GM11168 (cell line): Measurements from ENCODE around the gene TSPAN7.

ENCODE experiments used
- in situ Hi-C: fragments of 300-500 bp; cut with MboI; formaldehyde crosslinking; loops from one replicate; pipeline ENCODE4 v1.12.0; 2022; ENCODE audit warnings: low sequenced_read_pairs; ENCODE audit not compliant: unreplicated experiment

TSPAN7 gene, protein sequence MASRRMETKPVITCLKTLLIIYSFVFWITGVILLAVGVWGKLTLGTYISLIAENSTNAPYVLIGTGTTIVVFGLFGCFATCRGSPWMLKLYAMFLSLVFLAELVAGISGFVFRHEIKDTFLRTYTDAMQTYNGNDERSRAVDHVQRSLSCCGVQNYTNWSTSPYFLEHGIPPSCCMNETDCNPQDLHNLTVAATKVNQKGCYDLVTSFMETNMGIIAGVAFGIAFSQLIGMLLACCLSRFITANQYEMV

DNA sequence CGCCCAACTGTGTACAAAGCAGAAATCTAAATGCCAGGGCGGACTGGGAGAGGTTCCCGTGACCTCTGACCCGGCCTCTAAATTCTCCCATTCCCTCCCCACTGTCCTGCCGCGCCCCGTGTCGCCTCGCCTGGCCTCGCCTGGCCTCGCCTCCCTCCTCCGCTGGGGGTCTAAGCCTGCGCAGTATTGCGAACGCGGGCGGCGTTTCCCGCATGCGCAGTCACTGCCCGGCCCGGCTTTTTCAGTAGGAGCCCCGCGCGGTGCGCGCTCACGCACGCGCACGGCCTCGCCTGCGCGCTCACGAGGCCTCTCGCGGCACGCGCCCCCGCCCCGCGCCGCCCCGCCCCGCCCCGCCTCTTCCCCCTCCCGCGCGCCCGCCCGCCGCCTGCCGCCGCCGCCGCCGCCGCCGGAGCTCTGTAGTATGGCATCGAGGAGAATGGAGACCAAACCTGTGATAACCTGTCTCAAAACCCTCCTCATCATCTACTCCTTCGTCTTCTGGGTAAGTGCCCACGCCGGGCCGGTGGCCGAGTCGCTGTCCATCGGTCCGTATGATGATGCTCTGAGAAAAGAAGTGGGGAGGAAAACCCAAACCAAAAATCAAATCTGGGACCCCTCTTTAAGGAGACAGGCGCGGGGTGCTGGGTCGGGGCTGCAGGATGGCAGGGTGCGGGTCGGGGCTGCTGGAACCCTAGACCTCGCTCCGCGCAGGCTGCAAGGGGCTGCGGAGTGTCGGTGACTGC is at the start of gene TSPAN7:
TSPAN7 (plus strand) TSS at position 417 of the 743 bp plus-strand sequence; CDS start at position 422, 5 bp downstream.
- in situ Hi-C loops, result no loop called here

DNA sequence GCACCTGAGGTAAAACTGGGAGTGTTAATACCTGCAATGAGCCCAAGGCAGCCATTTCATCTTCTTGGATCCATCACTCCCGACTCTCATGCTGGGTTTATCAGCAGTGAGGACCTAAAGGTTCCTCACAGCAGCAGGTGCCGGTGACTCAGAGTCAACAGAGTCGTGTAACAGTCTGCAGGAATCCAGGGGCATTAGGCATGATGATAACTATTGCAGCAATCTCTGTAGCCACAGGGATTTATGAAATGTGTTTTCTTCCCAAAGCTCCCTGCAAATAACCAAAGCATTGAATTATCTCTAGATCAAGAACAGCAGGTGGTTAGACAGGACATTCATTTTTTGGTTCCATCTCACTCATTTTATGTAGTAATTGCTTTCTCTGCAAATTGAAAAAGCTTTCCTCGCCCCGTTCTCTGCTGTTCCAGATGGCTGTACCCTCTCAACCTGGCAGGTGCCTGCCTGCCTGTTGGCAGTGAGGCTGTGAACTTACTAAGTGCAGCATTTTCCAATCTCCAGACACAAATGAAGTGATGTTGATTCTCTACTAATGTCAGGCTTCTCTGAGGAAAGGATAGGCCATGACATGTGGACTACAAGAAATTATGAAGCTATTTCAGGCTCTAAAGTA is 48.1 kb upstream of the TSPAN7 start:
- in situ Hi-C loops, result no loop called here

DNA sequence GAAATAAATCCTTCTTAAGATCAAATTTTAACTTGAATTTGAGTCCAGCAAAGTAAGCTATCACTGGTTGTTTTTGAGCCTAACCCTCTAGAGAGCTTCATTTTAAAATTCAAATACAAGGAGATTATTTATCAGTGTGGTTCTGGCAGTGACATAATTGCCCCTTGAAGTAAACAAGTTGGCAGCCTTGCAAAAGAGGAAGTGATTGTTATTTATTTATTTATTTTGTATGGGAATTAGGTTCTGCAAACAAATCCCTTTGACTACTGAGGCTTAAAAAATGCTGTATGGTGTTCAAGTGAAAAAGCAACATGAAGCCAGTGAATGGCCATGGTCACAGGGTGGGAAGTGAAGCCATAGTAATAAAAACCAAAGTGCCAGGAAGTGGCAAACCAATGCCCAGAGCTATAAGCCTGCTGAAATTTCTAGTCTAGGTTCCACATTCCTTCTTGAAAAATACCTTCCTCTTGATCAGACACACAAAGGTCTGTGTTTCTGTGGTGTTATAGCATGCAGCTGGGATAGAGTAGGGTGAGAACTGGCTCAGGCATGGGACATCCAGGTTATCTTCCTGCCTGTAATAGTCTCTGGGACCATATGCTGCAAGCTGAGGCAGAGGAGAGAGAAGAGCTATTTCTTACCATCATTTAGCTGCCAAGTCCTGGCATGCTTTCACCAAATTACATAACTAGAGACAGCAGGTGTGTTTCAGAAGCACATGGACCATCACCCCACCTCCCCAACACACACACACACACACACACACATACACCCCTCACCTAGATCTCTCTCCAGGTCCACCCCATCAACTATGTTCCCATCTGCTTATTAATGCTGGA is 47.1 kb upstream of the TSPAN7 start:
- in situ Hi-C loops, result no loop called here

DNA sequence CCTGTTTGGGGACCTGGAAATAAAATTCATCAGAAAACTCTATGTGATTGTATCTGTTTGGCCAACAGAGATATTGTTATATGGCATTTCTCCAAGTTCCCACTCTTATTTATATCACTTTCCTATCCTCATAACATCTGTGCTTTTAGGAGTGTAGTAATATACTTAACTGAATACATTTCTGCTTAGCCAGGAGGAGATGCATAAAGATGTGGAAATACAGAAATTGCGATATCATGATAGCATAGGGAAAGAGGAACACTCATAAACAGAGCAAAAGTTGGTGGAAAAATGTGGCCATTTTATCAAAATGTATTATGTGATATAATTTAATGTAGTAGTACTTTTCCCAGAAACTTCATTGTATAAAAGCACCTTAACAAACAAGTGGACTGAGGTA is 46.1 kb upstream of the TSPAN7 start:
- in situ Hi-C loops, result no loop called here

DNA sequence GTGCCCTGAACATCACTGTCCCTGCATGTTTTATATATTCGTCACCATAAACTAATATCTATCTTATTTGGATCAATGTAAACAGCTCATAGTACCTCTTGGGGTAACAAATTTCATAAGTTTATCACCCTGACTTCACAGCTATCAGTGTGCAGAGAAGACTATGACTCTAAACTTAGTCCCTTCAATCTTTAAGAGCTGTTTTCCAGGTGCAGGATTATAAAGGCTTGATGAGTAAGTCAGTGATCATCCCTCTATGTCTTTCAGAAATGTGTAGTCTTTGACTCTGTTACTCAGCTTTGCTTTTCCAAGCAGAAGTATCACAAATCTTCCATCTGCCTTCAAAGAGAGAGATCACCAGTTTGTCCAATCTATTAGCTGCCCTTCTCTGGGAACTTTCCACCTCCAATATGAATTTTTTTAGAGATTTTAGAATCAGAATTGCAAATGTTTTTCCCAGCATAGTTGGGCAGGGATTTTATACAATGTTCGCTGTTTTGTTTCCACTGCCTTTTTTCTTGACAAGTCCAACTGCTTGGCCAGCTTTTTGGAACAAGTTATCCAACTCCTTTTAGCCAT is 45.1 kb upstream of the TSPAN7 start:
- in situ Hi-C loops, result no loop called here

DNA sequence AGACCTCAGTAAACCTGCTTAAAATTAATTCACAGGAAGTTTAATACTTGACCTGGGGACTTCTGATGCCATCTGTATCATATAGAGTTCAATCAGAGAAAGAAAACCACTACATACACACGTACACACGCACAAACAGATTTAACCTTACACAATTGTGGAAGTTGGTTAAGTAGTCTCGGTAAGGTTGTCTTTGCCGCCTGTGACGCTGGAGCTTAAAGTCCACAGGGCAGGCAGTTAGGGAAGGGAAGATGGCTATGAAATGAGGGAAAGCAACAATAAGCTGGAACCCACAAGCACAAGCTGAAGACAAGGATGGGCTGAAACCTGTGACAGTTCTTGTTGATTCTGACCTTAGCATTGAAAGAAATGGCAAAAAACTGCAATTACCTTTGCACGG is 41.7 kb upstream of the TSPAN7 start:
- in situ Hi-C loops, result no loop called here

DNA sequence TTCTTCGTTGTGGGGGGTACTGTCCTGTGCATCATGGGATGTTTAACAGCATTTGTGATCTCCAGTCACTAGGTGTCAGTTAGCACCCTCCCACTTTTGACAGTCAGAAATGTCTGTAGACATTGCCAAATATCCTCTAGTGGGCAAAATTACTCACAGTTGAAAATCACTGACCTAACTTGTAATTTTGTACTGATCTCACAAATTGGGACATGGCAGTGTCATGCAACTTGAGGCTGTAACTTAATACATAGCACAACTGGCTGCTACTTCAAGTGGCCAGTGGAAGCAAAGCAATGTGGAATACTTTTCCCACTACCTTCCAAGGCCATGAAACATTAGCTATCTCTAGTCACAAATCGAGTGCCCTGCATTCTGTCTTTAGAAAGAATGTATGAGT is 23.2 kb upstream of the TSPAN7 start:
- in situ Hi-C loops, result no loop called here

DNA sequence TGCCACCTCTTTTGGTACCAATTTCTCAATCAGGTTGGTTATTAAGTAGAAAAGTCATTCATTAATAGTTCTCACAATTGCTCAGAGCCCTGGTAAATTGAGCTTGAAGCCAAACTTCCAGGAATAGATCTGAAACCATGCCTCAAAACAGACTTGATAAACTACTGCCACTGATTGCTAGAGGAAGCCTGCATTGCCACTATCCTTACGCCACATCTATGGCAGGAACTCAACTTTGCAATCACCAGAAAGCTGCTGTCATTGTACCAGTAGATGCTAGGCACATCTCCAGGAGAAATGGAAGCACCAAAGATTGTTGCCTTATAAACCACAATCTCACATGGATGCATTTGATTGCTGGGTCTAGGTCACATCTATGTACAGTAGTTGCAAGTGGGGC is 21.6 kb upstream of the TSPAN7 start:
- in situ Hi-C loops, result no loop called here

DNA sequence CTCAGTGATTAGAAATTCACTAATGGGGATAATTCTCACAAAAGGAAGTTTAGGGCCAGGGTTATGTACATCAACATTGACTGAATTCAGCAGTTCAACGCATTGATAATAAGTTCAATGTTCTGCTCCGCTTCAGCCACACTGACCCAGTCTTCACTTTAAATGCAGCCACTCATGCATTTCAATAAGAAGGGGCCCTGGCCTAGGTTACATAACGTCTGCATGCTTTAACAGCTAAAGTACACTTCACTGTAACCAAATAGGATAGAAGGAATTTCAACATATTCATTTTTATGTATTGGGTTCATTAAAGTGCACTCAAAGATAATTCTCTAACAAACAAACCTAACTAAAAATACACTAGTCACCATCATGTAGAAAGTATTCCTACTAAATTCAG is 12.8 kb upstream of the TSPAN7 start:
- in situ Hi-C loops, result no loop called here

DNA sequence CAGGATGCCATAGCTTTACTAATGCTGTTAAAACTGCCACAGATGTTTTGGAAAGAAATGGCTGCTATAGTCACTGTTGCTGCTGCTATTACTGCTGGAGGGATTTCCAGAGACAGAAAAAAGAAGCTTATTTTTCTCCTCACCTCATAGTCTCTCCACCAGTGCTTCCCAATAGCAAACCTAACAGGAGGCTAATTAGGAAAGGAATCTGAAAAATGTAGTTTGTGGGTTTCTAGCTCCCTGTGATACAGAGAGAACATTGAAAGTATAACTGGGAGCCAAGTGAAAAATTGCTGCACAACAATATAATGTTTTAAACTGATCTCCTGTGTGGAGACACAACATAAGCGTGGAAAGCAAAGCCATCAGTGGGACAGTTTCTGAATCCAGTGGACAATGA is 8.6 kb upstream of the TSPAN7 start:
- in situ Hi-C loops, result no loop called here

DNA sequence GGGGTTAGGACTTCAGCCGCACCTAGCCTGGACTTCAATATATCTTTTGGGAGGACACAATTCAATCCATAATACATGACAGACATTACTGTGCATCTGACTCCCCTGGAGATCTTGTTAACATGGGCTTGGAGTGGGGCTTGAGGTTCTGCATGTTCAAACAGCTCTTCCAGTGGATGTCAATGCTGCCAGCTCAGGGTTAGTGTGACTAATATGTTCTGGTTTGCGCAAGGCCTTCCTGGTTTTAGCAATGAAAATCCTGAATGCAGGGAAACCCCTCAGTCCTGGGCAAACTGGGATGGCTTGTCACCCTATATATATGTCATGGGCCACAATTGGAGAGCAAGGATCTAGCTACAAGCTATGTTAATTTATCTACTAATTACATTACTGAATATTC is 2.7 kb upstream of the TSPAN7 start:
- in situ Hi-C loops, result no loop called here

DNA sequence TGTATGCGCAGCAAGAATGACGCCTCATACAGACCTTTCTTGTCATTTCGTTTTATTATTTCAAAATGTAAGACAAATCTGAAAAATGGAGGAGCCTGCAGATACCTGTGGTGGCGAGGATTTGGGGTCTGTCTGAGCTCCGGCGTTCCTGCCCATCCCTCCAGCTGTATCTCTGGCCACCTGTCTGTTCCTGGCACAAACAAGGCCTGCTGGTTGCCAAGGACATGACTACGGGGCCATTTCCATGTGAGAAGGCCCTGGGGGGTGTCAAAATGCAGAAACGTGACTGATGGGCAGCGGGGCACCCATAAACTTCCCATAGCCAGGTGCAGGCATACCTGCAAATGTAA is 591 bp upstream of the TSPAN7 start:
- in situ Hi-C loops, result no loop called here

DNA sequence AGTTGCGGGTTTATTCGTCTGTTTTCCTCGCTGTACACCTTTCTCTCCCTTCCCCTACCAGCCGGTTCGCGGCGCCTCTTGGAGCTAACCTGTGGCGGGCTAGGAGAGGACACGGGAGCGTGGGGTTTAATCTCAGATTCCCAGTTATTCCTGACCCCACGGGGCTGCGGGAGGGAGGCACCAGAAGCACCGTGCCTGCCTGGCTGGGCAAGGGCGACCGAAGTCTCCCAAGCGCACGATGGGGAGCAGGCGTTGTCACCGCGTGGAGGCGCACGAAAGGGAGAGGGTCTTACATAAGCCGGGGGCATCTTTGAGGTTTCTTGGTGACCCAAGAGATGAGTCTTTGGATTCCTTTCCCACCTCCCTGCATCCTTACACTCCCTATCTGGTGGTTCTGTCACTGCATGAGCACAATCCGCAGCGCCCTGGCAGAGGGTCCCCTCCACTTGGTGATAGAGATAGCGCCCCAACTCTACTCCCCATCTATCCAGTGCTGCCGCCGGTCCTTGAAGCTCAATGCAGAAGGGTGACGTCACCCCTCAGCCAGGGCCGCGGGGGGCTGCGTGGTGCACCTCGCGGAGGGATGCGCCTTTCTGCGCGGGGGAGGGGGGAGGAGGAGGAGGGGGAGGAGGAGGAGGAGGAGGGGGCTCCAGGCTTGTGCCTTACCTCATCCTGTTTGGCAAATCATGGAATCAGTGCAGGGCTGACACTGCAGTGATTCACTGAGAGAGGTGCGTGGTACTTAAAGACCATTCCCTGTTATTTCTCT is 793 bp downstream of the TSPAN7 start:
- in situ Hi-C loops, result no loop called here

DNA sequence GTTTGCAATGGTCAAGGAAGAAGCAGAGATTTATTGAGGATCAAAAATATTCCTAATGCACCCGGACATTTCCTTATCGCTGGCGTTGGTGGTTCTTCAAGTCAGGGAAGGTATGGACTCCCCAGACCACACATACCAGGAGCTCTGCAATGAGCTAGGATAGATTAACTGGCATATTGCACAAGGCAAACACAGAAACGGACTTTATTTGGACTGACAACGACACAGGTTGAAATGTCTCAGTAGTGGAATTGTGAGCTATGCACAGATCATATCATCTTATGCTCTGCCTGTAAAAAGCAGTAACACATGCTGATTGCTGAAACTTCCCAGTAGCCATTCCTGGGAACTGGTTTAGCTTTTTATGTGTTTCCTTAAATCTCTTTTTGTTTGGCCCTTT is 1.7 kb downstream of the TSPAN7 start:
- in situ Hi-C loops, result no loop called here

DNA sequence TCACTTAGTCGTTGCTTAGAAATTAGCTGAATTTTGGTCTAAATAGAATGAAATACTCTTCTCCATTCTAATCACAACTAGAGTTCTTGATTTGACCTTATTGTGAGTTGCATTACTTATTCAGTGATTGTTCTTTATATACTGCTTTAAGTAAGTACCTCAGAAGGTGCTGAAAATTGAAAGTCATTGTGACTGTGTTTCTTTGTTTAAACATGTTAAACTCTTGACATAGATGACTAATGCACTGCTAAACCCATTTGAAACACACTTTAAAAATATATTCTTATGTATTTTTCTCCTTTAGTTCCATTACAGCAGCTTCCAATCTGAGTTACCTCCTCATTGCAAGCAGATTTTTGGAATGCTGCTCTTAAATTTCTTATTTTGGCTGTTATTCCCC is 9.1 kb downstream of the TSPAN7 start:
- in situ Hi-C loops, result no loop called here

DNA sequence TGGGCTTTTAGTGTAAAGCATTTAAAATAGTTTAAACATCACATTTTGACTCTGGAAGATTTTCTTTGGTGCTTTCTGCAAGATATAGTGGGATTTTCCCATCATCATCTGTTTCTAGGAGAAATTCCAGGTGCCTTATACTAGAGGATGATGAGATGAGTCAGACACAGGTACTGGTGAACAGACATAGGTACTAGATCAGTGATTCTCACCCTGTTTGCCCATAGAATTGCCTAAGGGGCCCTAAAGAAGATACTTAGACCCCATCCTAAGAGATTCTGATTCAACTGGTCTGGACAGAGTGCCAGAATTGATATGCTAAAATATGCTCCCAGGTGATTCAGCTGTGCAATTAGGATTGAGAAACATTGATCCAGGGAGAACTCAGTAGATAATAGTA is 9.7 kb downstream of the TSPAN7 start:
- in situ Hi-C loops, result no loop called here

DNA sequence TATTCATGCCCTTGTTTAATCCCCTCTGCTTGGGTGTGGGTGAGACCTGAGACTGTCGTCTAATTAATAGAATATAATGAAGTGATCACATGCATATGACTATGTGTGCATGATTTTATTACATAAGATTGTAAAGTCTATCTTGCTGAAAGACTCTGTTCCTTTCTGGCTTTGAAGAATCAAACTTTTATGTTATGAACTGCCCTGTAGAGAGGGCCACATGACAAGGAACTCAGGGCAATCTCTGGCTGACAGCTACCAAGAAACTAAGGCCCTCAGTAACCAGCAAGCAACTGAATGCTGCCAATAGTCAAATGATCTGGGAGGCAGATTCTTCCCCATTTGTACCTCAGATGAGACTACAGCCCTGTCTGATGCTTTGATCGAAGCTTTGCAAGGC is 13.5 kb downstream of the TSPAN7 start:
- in situ Hi-C loops, result no loop called here

DNA sequence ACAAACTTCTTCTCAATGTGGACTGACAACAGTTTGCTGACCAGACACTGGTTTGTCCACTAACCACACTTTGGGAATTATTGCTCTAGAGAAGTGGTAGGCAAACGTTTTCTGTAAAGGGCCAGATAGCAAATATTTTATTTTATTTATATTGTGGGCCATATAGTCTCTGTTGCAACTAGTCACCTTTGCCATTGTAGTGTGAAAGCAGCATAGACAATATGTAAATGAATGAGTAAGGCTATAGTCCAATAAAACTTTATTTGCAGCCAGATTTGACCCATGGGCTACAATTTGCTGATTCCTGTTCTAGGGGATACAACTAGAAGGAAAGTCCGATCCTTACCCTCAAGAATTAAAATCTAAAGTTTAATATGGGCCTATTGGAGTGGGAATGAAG is 14.5 kb downstream of the TSPAN7 start:
- in situ Hi-C loops, result no loop called here

DNA sequence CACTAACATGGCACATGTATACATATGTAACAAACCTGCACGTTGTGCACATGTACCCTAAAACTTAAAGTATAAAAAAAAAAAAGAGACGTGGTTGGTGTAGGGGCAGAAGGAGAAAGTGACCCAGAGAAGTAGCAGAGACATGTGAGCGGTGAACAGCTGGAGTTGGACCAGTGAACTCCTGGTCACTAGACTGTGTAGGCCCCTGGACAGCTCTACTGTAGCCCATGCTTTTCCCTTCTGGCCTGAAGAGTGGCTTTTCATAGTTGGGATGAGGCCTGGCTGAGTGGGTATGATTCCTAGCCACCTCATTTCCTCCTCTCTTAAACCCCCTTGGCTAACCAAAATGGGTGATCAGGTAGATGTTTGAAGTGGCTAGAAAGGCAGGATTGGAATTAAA is 16.4 kb downstream of the TSPAN7 start:
- in situ Hi-C loops, result no loop called here

DNA sequence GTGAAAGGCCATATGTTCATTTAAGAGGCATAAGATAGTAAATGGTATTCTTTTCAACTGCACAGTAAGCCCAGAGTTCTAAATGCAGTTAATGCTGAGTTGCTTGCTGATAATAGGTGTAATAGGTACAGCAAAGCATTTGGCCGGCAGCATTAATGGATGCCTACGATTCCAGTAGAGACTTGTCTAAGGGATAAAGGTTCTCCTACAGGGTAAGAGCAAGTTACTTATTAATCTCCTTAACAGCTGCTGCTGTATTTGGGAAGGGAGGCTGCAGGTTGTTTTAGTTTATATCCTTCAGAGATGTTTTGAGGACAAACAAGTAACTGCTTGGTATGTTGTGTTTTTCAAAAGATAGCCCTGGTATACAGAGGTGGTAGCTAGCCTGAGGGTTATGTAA is 16.8 kb downstream of the TSPAN7 start:
- in situ Hi-C loops, result no loop called here
